H1 (cell line): ENCODE data around the gene PHC3. TPM values are rescaled to one million over a fixed set of nuclear protein-coding genes. Genes with fewer than 3 reads are reported as not detected.

Source experiments
- CTCF ChIA-PET: fragments of 300-600 bp; sonication (Branson Sonifier 250); formaldehyde crosslinking; loops from one replicate; lab custom pipeline; 2021; ENCODE audit not compliant: partially characterized antibody; lab: Charles Lee
- POLR2A ChIA-PET: fragments of 300-600 bp; sonication (Branson Sonifier 250); formaldehyde crosslinking; loops from one replicate; lab custom pipeline; 2021; ENCODE audit warnings: inconsistent platforms; ENCODE audit not compliant: partially characterized antibody; lab: Charles Lee
- DNase-seq, 2 experiments: peaks; one replicate each; pipeline versions ENCODE4 v3.0.0 to v3.0.0-alpha.2; 2010 to 2022; ENCODE audit warnings: low spot score in 2 of 2, low read depth in 1 of 2, mixed read lengths in 1 of 2
- FAIRE-seq: peaks from 2 replicates; lab custom pipeline; 2011; peaks lifted over from hg19 to GRCh38; lab: Jason Lieb, UNC
- H2AFZ ChIP-seq: 2 replicates; pipeline ENCODE4 v1.8.1; 2012; ENCODE audit warnings: low read length, inconsistent platforms
- H2AK5ac ChIP-seq: 2 replicates; pipeline ENCODE4 v1.6.1; 2013; ENCODE audit warnings: low read depth, low read length
- H2BK120ac ChIP-seq: replicated peaks from 2 replicates; pipeline ENCODE3; 2013; ENCODE audit warnings: low read depth, low read length, inconsistent platforms
- H2BK12ac ChIP-seq: 2 replicates; pipeline ENCODE4 v1.6.1; 2013; ENCODE audit warnings: low read depth, low read length
- H2BK15ac ChIP-seq: 2 replicates; pipeline ENCODE4 v1.6.1; 2013; ENCODE audit warnings: low read length
- H2BK20ac ChIP-seq: 2 replicates; pipeline ENCODE4 v1.6.1; 2013; ENCODE audit warnings: low read length
- H2BK5ac ChIP-seq: 2 replicates; pipeline ENCODE4 v1.6.1; 2013; ENCODE audit warnings: low read depth, low read length
- H3K14ac ChIP-seq: 2 replicates; pipeline ENCODE4 v1.6.1; 2013; ENCODE audit warnings: inconsistent platforms; ENCODE audit not compliant: insufficient read length
- H3K18ac ChIP-seq: 2 replicates; pipeline ENCODE4 v1.6.1; 2013; ENCODE audit warnings: low read length; ENCODE audit errors: extremely low read depth
- H3K23ac ChIP-seq: 2 replicates; pipeline ENCODE4 v1.6.1; 2013; ENCODE audit warnings: inconsistent platforms; ENCODE audit not compliant: insufficient read length
- H3K23me2 ChIP-seq: 2 replicates; pipeline ENCODE4 v1.6.1; 2013; ENCODE audit warnings: low read depth, low read length
- H3K27ac ChIP-seq: 2 replicates; pipeline ENCODE4 v1.6.1; 2011; ENCODE audit warnings: low read depth, low read length, inconsistent platforms
- H3K27me3 ChIP-seq, 4 experiments: replicated peaks in 1 of 4; 1 replicate in 1 of 4; 2 replicates in 3 of 4; pipeline versions ENCODE4 v1.6.1 to v1.8.1; 2011 to 2013; ENCODE audit warnings: low read length in 3 of 4, mild to moderate bottlenecking in 3 of 4, inconsistent platforms in 2 of 4, mixed read lengths in 2 of 4, moderate library complexity in 1 of 4; ENCODE audit not compliant: control insufficient read depth in 3 of 4, insufficient read depth in 3 of 4; ENCODE audit errors: extremely low read depth in 1 of 4
- H3K36me3 ChIP-seq, 4 experiments: 2 replicates each; pipeline versions ENCODE4 v1.6.1 to v1.8.1; 2011 to 2013; ENCODE audit warnings: mild to moderate bottlenecking in 4 of 4, low read length in 3 of 4, moderate library complexity in 2 of 4, control low read depth in 1 of 4, inconsistent platforms in 1 of 4; ENCODE audit not compliant: insufficient read depth in 4 of 4, control insufficient read depth in 2 of 4
- H3K4ac ChIP-seq: replicated peaks from 2 replicates; pipeline ENCODE3; 2013; ENCODE audit warnings: low read length, low read depth, mixed read lengths, inconsistent platforms; ENCODE audit not compliant: insufficient read length
- H3K4me1 ChIP-seq, 4 experiments: replicated peaks in 1 of 4; 1 replicate in 1 of 4; 2 replicates in 3 of 4; pipeline versions ENCODE4 v1.6.1 to v1.8.1; 2011 to 2013; ENCODE audit warnings: low read length in 3 of 4, inconsistent platforms in 2 of 4, mixed read lengths in 1 of 4; ENCODE audit not compliant: insufficient read depth in 4 of 4, control insufficient read depth in 3 of 4
- H3K4me2 ChIP-seq, 2 experiments: 2 replicates each; pipeline versions ENCODE4 v1.6.1 to v1.8.1; 2011 to 2013; ENCODE audit warnings: low read depth in 2 of 2, low read length in 2 of 2, control low read depth in 1 of 2, inconsistent platforms in 1 of 2, mild to moderate bottlenecking in 1 of 2; ENCODE audit not compliant: insufficient read depth in 1 of 2
- H3K4me3 ChIP-seq, 4 experiments: fragments of 200-600, 300-600 bp in 1 of 4; sonication (generic), shearing (Covaris generic), sonication (Bioruptor Twin) in 1 of 4; 2 replicates each; pipeline versions ENCODE4 v1.5.1 to v1.8.1; 2011 to 2016; ENCODE audit warnings: low read length in 4 of 4, low read depth in 3 of 4, control low read depth in 2 of 4, inconsistent platforms in 2 of 4, mild to moderate bottlenecking in 2 of 4, mixed read lengths in 1 of 4, moderate library complexity in 1 of 4; ENCODE audit not compliant: insufficient read depth in 2 of 4; ENCODE audit errors: extremely low read depth in 1 of 4
- H3K56ac ChIP-seq: replicated peaks from 2 replicates; pipeline ENCODE3; 2013; ENCODE audit warnings: low read depth, mild to moderate bottlenecking, mixed read lengths, low read length, inconsistent platforms; ENCODE audit not compliant: insufficient read length
- H3K79me1 ChIP-seq: 2 replicates; pipeline ENCODE4 v1.6.1; 2013; ENCODE audit warnings: low read depth, low read length, control low read depth
- H3K79me2 ChIP-seq, 2 experiments: 2 replicates each; pipeline versions ENCODE4 v1.6.1 to v1.8.1; 2012 to 2013; ENCODE audit warnings: low read length in 2 of 2, mild to moderate bottlenecking in 2 of 2, inconsistent platforms in 1 of 2; ENCODE audit not compliant: insufficient read depth in 2 of 2, control insufficient read depth in 1 of 2
- H3K9ac ChIP-seq, 4 experiments: replicated peaks in 1 of 4; 1 replicate in 1 of 4; 2 replicates in 3 of 4; pipeline versions ENCODE4 v1.6.1 to v1.8.1; 2011 to 2013; ENCODE audit warnings: low read depth in 3 of 4, low read length in 3 of 4, control low read depth in 2 of 4, mild to moderate bottlenecking in 2 of 4, moderate library complexity in 2 of 4, inconsistent platforms in 1 of 4; ENCODE audit errors: extremely low read depth in 1 of 4
- H3K9me3 ChIP-seq, 2 experiments: 2 replicates each; pipeline versions ENCODE4 v1.6.1 to v1.8.1; 2012 to 2013; ENCODE audit warnings: mild to moderate bottlenecking in 2 of 2, moderate library complexity in 2 of 2, control low read depth in 1 of 2, inconsistent platforms in 1 of 2, low read depth in 1 of 2, low read length in 1 of 2, mixed read lengths in 1 of 2; ENCODE audit not compliant: insufficient read depth in 2 of 2
- H4K20me1 ChIP-seq, 2 experiments: replicated peaks in 1 of 2; 2 replicates each; pipeline versions ENCODE3 to v1.8.1; 2011 to 2013; ENCODE audit warnings: inconsistent platforms in 2 of 2, low read length in 2 of 2, mild to moderate bottlenecking in 1 of 2; ENCODE audit not compliant: insufficient read depth in 2 of 2, control insufficient read depth in 1 of 2
- H4K5ac ChIP-seq: 2 replicates; pipeline ENCODE4 v1.6.1; 2013; ENCODE audit warnings: low read length, low read depth, mixed read lengths, inconsistent platforms; ENCODE audit not compliant: insufficient read length
- H4K8ac ChIP-seq: 2 replicates; pipeline ENCODE4 v1.8.0; 2013; ENCODE audit warnings: mild to moderate bottlenecking, moderate library complexity, low read length, inconsistent platforms; ENCODE audit not compliant: insufficient read depth; ENCODE audit errors: extremely low read depth
- H4K91ac ChIP-seq: replicated peaks from 2 replicates; pipeline ENCODE3; 2013; ENCODE audit warnings: low read length, mixed read lengths, inconsistent platforms; ENCODE audit not compliant: insufficient read length
- ASH2L ChIP-seq: fragments of 200-600, 300-600 bp; sonication (generic); IDR thresholded peaks from one replicate; pipeline ENCODE4 v1.7.1; 2017; ENCODE audit warnings: low read length
- CBX8 ChIP-seq: fragments of 300-800, 300-1000 bp; sonication (generic); IDR thresholded peaks from 2 replicates; pipeline ENCODE4 v1.7.1; 2016; ENCODE audit warnings: low read depth, low read length, borderline replicate concordance
- CHD1 ChIP-seq: IDR thresholded peaks from 2 replicates; pipeline ENCODE4 v1.6.1; 2012; ENCODE audit warnings: low read depth, low read length, improper control_type of control experiment
- CREB1 ChIP-seq: IDR thresholded peaks from 2 replicates; pipeline ENCODE4 v1.6.1; 2012; ENCODE audit warnings: inconsistent platforms
- FOSL1 ChIP-seq: IDR thresholded peaks from 2 replicates; pipeline ENCODE4 v1.6.1; 2011; ENCODE audit warnings: mild to moderate bottlenecking, low read depth, low read length, moderate library complexity; ENCODE audit not compliant: insufficient read depth
- GABPA ChIP-seq: IDR thresholded peaks from 2 replicates; pipeline ENCODE4 v1.6.1; 2011; ENCODE audit warnings: mild to moderate bottlenecking, low read length, moderate library complexity, borderline replicate concordance; ENCODE audit not compliant: insufficient read depth
- GTF2F1 ChIP-seq: IDR thresholded peaks from 2 replicates; pipeline ENCODE4 v1.6.1; 2012; ENCODE audit warnings: low read depth, low read length, improper control_type of control experiment, borderline replicate concordance
- RFX5 ChIP-seq: IDR thresholded peaks from 2 replicates; pipeline ENCODE4 v1.6.1; 2011; ENCODE audit warnings: low read depth, low read length, improper control_type of control experiment, borderline replicate concordance
- WGBS, 2 experiments: shearing (Covaris generic) in 1 of 2; methylation state at CpG; one replicate each; pipeline versions ENCODE4 v1.1.6 to v1.1.7; 2013 to 2015; ENCODE audit warnings: low lambda C conversion rate in 2 of 2, mixed read lengths in 2 of 2, inconsistent platforms in 1 of 2, low coverage in 1 of 2, missing lambda C conversion rate in 1 of 2; ENCODE audit not compliant: insufficient replicate concordance in 2 of 2, insufficient coverage in 1 of 2, insufficient read length in 1 of 2; ENCODE audit errors: extremely low coverage in 1 of 2, missing lambda C conversion rate in 1 of 2; 5-methylcytosine and 5-hydroxymethylcytosine counted together
- polyA plus RNA-seq, 7 experiments: library from polyadenylated mRNA; depleted of rRNA in 3 of 7; stranded (reverse) in 5 of 7; unstranded in 2 of 7; fragments of >200 nt in 5 of 7; fragments of 200-250 nt in 2 of 7; gene quantifications; 1 replicate in 5 of 7; 2 replicates in 1 of 7; 4 replicates in 1 of 7; pipeline versions ENCODE4 v1.2.1 to v1.2.3, GENCODE V29; 2011 to 2013; ENCODE audit warnings: missing spikeins in 2 of 7, mixed read lengths in 2 of 7
- total RNA-seq: library from RNA; stranded (reverse); fragmentation: NEBNext Ultra II Directional; extraction: Animal tissue kit (Norgen Biotek cat#: 25700); gene quantifications from 2 replicates; pipeline ENCODE4 v1.2.1, GENCODE V29; 2021
- TF ChIP-seq, protein P1 (sequence below): IDR thresholded peaks from 2 replicates; pipeline ENCODE4 v1.6.1; 2012; ENCODE audit warnings: low read length, inconsistent platforms

PHC3 gene
- total and polyA plus RNA-seq, 2 of the 8 experiments (the other 6 are each of a cell fraction or from before 2014, with no cell fraction given): 26.4 to 29.2 TPM

GRCh38 chr3:170063691-170064090 is 117.8 kb downstream of the PHC3 start:
- Histone ChIP-seq H3K14ac (no peak overlapping the region), H2AK5ac (no peak overlapping the region), H3K9me3 (no peaks in the 10 kb centered on the region), H2BK15ac (no peak overlapping the region), H4K8ac (no peak overlapping the region), H3K18ac (no peak overlapping the region), H4K20me1 (no peaks in the 10 kb centered on the region), H2AFZ (no peak overlapping the region), H3K27me3 (no peaks in the 10 kb centered on the region), H3K23ac (no peak overlapping the region), H3K4me1 (peaks cover 2 to 11% (median 5%) of the 10 kb centered on the region in 4 experiments; a peak in 6 of 7 replicates), H3K23me2 (no peaks in the 10 kb centered on the region)
- POLR2A ChIA-PET: no interaction called here
- no peak for FAIRE-seq
- TF ChIP-seq CHD1: no peak
- TF ChIP-seq GTF2F1: no peak
- no peak for TF ChIP-seq GABPA
- no peak for TF ChIP-seq CBX8
- no peak for TF ChIP-seq CREB1
- TF ChIP-seq, protein P1, sequence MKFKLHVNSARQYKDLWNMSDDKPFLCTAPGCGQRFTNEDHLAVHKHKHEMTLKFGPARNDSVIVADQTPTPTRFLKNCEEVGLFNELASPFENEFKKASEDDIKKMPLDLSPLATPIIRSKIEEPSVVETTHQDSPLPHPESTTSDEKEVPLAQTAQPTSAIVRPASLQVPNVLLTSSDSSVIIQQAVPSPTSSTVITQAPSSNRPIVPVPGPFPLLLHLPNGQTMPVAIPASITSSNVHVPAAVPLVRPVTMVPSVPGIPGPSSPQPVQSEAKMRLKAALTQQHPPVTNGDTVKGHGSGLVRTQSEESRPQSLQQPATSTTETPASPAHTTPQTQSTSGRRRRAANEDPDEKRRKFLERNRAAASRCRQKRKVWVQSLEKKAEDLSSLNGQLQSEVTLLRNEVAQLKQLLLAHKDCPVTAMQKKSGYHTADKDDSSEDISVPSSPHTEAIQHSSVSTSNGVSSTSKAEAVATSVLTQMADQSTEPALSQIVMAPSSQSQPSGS: no peak
- no peak for TF ChIP-seq RFX5
- TF ChIP-seq ASH2L: no peak
- TF ChIP-seq FOSL1: no peak
- TF ChIP-seq, all 59 proteins: peak for 0
- Histone ChIP-seq H3K4me3 (no peak overlapping the region), H3K79me2 (no peaks in the 10 kb centered on the region), H3K79me1 (no peaks in the 10 kb centered on the region), H4K5ac (no peak overlapping the region), H2BK12ac (no peak overlapping the region), H3K4ac (no peak overlapping the region), H3K27ac (no peak overlapping the region), H3K56ac (no peak overlapping the region), H3K4me2 (no peak overlapping the region), H4K91ac (no peak overlapping the region), H2BK20ac (no peak overlapping the region), H3K36me3 (no peaks in the 10 kb centered on the region), H3K9ac (no peak overlapping the region), H2BK120ac (no peak overlapping the region), H2BK5ac (no peak overlapping the region)
- WGBS, 2 experiments: 93% methylated on average over 14 of the region's 15 CpGs; no CpG with 5 or more reads in 1 of the 2 experiments
- CTCF ChIA-PET: interaction anchor here (0.6 to 2.5 kb wide), 10 partner anchors 8 to 347 kb away, joined by 3 to 28 read pairs (median 4); no protein-coding TSS in a partner anchor
- DNase-seq: no peak
